22Rv1 (cell line): ENCODE results near the gene PIGZ.

ENCODE experiments used
- ZFX ChIP-seq: fragments of 450-650 bp; IDR thresholded peaks from 2 replicates; pipeline ENCODE4 v1.6.1; 2017; ENCODE audit warnings: antibody characterized with exemption, borderline replicate concordance
- TF ChIP-seq, protein P1 (sequence below): fragments of 450-650 bp; IDR thresholded peaks from 2 replicates; pipeline ENCODE4 v1.5.1; 2017; ENCODE audit warnings: mild to moderate bottlenecking

DNA sequence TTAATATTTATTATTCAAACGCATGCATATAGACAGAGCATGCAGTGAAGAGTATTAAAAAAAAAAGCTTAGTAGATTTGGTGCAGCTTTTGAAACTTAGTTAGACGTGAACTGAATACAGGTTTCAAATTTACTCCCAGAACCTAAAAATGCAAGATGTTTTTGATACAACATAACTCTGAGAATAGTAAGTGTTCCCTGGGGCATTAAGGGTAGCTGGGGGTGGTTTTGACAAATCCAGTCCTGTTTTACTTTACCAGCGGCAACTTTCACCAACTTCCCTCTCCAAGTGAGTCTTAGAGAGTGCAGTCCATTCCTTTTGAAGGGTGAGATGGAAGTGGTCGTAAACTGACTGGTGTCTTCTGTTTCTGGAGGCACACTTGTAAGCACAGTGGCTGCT is 37.5 kb downstream of the PIGZ start:
- TF ChIP-seq, protein P1, sequence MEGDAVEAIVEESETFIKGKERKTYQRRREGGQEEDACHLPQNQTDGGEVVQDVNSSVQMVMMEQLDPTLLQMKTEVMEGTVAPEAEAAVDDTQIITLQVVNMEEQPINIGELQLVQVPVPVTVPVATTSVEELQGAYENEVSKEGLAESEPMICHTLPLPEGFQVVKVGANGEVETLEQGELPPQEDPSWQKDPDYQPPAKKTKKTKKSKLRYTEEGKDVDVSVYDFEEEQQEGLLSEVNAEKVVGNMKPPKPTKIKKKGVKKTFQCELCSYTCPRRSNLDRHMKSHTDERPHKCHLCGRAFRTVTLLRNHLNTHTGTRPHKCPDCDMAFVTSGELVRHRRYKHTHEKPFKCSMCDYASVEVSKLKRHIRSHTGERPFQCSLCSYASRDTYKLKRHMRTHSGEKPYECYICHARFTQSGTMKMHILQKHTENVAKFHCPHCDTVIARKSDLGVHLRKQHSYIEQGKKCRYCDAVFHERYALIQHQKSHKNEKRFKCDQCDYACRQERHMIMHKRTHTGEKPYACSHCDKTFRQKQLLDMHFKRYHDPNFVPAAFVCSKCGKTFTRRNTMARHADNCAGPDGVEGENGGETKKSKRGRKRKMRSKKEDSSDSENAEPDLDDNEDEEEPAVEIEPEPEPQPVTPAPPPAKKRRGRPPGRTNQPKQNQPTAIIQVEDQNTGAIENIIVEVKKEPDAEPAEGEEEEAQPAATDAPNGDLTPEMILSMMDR: no peak
- no peak for TF ChIP-seq ZFX
